Thyroid gland (tissue), 4 donors: ENCODE data around the gene CEACAM8. TPM values are rescaled to one million over a fixed set of nuclear protein-coding genes. Genes with fewer than 3 reads are reported as not detected.

ENCODE experiments used
- DNase-seq, 2 donors: peaks; one replicate each; pipeline ENCODE4 v3.0.0-alpha.2; 2019
- H3K27ac ChIP-seq, 3 donors: fragments of 200-600 bp; sonication (generic); 1 replicate in 2 of 3; 2 replicates in 1 of 3; pipeline ENCODE4 v1.5.1; 2016 to 2019; ENCODE audit warnings: mild to moderate bottlenecking in 1 of 3, moderate library complexity in 1 of 3
- H3K27me3 ChIP-seq: fragments of 200-600 bp; sonication (generic); one replicate; pipeline ENCODE4 v1.5.1; 2019
- H3K36me3 ChIP-seq, 2 donors: fragments of 200-600 bp; sonication (generic); one replicate each; pipeline ENCODE4 v1.5.1; 2016 to 2019
- H3K4me1 ChIP-seq, 2 donors: fragments of 200-600 bp; sonication (generic); one replicate each; pipeline ENCODE4 v1.5.1; 2017 to 2019
- H3K4me3 ChIP-seq, 3 donors: fragments of 200-600 bp; sonication (generic); replicated peaks in 1 of 3; 1 replicate in 2 of 3; 2 replicates in 1 of 3; pipeline ENCODE4 v1.5.1; 2016; ENCODE audit warnings: mild to moderate bottlenecking in 1 of 3
- H3K9me3 ChIP-seq: fragments of 200-600 bp; sonication (generic); one replicate; pipeline ENCODE4 v1.5.1; 2017
- CTCF ChIP-seq, 6 experiments: fragments of 200-600 bp in 3 of 6; fragments of 450-650 bp in 3 of 6; sonication (generic) in 3 of 6; IDR thresholded peaks; one replicate each; pipeline ENCODE4 v1.5.1; 2016 to 2019; ENCODE audit warnings: antibody characterized with exemption in 6 of 6, mild to moderate bottlenecking in 2 of 6, inconsistent platforms in 1 of 6, moderate library complexity in 1 of 6
- POLR2A ChIP-seq, 2 donors: fragments of 450-650 bp; IDR thresholded peaks; one replicate each; pipeline ENCODE4 v1.6.1; 2017; ENCODE audit warnings: antibody characterized with exemption in 2 of 2, mild to moderate bottlenecking in 2 of 2, moderate library complexity in 1 of 2
- WGBS, 2 donors: methylation state at CpG; one replicate each; pipeline ENCODE4 v1.1.5; 2017; 5-methylcytosine and 5-hydroxymethylcytosine counted together
- intact Hi-C: fragments of 100-400 bp; cut with DNase I; formaldehyde crosslinking; loops from one replicate; pipeline ENCODE4 v1.15.1; 2023
- total RNA-seq, 4 donors: library from RNA; depleted of rRNA; stranded (reverse); fragments of >200 nt; gene quantifications; one replicate each; pipeline ENCODE4 v1.2.3, GENCODE V29; 2016

Gene CEACAM8
- total RNA-seq, 4 donors from 2014 or later = not detected

GRCh38 chr19:42606660-42607351 is 12.1 kb upstream of the CEACAM8 start:
- whole genome bisulfite sequencing, 2 donors = 32 to 33% methylated on average over 13 to 14 of the region's 14 CpGs
- intact Hi-C loops = no loop called here
- peak; percentile 77 to 86 for DNase-seq
- H3K27ac ChIP-seq = no peak overlapping the region
- no peaks in the 10 kb centered on the region for H3K27me3 ChIP-seq
- TF ChIP-seq CTCF (IDR thresholded peaks at IDR 0.05) (peak in 5 of 6 experiments; percentile 28 to 81 (median 52)), POLR2A (IDR thresholded peaks at IDR 0.05) (no peak)
- no peaks in the 10 kb centered on the region for H3K9me3 ChIP-seq
- no peak overlapping the region for H3K4me3 ChIP-seq
- peaks cover 0 to 3% of the 10 kb centered on the region in 2 donors for H3K4me1 ChIP-seq
- no peaks in the 10 kb centered on the region for H3K36me3 ChIP-seq

GRCh38 chr19:42601811-42602443 is 7.2 kb upstream of the CEACAM8 start:
- Histone ChIP-seq H3K36me3 (no peaks in the 10 kb centered on the region), H3K9me3 (no peaks in the 10 kb centered on the region), H3K4me3 (no peak overlapping the region), H3K4me1 (peaks cover 0 to 2% of the 10 kb centered on the region in 2 donors), H3K27ac (no peak overlapping the region), H3K27me3 (no peaks in the 10 kb centered on the region)
- peak in 1 of 2 donors; percentile 17 for DNase-seq
- TF ChIP-seq POLR2A (IDR thresholded peaks at IDR 0.05) = no peak
- TF ChIP-seq CTCF (IDR thresholded peaks at IDR 0.05) = no peak
- intact Hi-C loops = no loop called here
- WGBS, 2 donors = 26 to 31% methylated on average over 5 of the region's 5 CpGs

GRCh38 chr19:42596391-42597072 is 1.8 kb upstream of the CEACAM8 start:
- Histone ChIP-seq H3K4me1 (no peaks in the 10 kb centered on the region), H3K9me3 (no peaks in the 10 kb centered on the region), H3K27me3 (no peaks in the 10 kb centered on the region), H3K27ac (no peak overlapping the region), H3K4me3 (no peak overlapping the region), H3K36me3 (no peaks in the 10 kb centered on the region)
- intact Hi-C loops = no loop called here
- peak; percentile 10 to 17 for DNase-seq
- 21 to 26% methylated on average over 9 to 14 of the region's 16 CpGs for WGBS, 2 donors
- TF ChIP-seq POLR2A (IDR thresholded peaks at IDR 0.05) (no peak), CTCF (IDR thresholded peaks at IDR 0.05) (peak; percentile 51 to 92 (median 74))

- no peak for TF ChIP-seq CTCF (IDR thresholded peaks at IDR 0.05)
- no peaks in the 10 kb centered on the region for H3K27me3 ChIP-seq
- no peak overlapping the region for H3K4me3 ChIP-seq
- no peaks in the 10 kb centered on the region for H3K9me3 ChIP-seq
- H3K36me3 ChIP-seq = no peaks in the 10 kb centered on the region
- no peak overlapping the region for H3K27ac ChIP-seq
- intact Hi-C loops = no loop called here
- 75 to 85% methylated on average over 8 to 9 of the region's 11 CpGs for WGBS, 2 donors
- DNase-seq = no peak
- H3K4me1 ChIP-seq = no peaks in the 10 kb centered on the region
These were observed 937 bp upstream of the CEACAM8 start for GRCh38 chr19:42595550-42596172.
